HG02798 (cell line): ENCODE measurements around the gene SCAMP4.

Source experiments
- ATAC-seq: cut with Tn5 transposase; IDR thresholded peaks from one replicate; pipeline ENCODE4 v1.9.1; 2021; ENCODE audit warnings: mild to moderate bottlenecking; ENCODE audit not compliant: unreplicated experiment, poor library complexity

SCAMP4 gene

GRCh38 chr19:1953441-1954094 is 48.4 kb downstream of the SCAMP4 start:
- ATAC-seq = no peak

GRCh38 chr19:1954532-1954933 is 49.3 kb downstream of the SCAMP4 start:
- no peak for ATAC-seq

- ATAC-seq = no peak
Observed at GRCh38 chr19:1955171-1956121, 50.2 kb downstream of the SCAMP4 start.

- no peak for ATAC-seq
Observed at GRCh38 chr19:1956122-1956494, 50.9 kb downstream of the SCAMP4 start.

GRCh38 chr19:1956868-1957492 is 51.8 kb downstream of the SCAMP4 start:
- ATAC-seq = no peak

GRCh38 chr19:1957562-1958248 is 52.5 kb downstream of the SCAMP4 start:
- ATAC-seq = no peak

- no peak for ATAC-seq
Observed at GRCh38 chr19:1959928-1960589, 54.9 kb downstream of the SCAMP4 start.

- ATAC-seq = no peak
Observed at GRCh38 chr19:1961000-1961883, 56.0 kb downstream of the SCAMP4 start.

GRCh38 chr19:1962674-1963073 is 57.5 kb downstream of the SCAMP4 start:
- no peak for ATAC-seq

GRCh38 chr19:1967087-1967608 is 61.9 kb downstream of the SCAMP4 start:
- no peak for ATAC-seq

GRCh38 chr19:1968279-1969175 is 63.3 kb downstream of the SCAMP4 start:
- ATAC-seq = no peak

- ATAC-seq = no peak
Observed at GRCh38 chr19:1969176-1970002, 64.2 kb downstream of the SCAMP4 start.

- no peak for ATAC-seq
Observed at GRCh38 chr19:1970003-1970805, 65.0 kb downstream of the SCAMP4 start.

GRCh38 chr19:1970806-1971502 is 65.8 kb downstream of the SCAMP4 start:
- no peak for ATAC-seq

- ATAC-seq = no peak
Observed at GRCh38 chr19:1974381-1975161, 69.4 kb downstream of the SCAMP4 start.
